ENCODE data around the gene NLRC4.
A peak's percentile ranks its signal among the peaks of the same experiment; 100 is the strongest.
"Not testable (repeated sequence)": the region's sequence is repeated elsewhere in the genome, so short reads cannot be mapped to it uniquely, and the experiment has no call there.

The NLRC4 gene, protein sequence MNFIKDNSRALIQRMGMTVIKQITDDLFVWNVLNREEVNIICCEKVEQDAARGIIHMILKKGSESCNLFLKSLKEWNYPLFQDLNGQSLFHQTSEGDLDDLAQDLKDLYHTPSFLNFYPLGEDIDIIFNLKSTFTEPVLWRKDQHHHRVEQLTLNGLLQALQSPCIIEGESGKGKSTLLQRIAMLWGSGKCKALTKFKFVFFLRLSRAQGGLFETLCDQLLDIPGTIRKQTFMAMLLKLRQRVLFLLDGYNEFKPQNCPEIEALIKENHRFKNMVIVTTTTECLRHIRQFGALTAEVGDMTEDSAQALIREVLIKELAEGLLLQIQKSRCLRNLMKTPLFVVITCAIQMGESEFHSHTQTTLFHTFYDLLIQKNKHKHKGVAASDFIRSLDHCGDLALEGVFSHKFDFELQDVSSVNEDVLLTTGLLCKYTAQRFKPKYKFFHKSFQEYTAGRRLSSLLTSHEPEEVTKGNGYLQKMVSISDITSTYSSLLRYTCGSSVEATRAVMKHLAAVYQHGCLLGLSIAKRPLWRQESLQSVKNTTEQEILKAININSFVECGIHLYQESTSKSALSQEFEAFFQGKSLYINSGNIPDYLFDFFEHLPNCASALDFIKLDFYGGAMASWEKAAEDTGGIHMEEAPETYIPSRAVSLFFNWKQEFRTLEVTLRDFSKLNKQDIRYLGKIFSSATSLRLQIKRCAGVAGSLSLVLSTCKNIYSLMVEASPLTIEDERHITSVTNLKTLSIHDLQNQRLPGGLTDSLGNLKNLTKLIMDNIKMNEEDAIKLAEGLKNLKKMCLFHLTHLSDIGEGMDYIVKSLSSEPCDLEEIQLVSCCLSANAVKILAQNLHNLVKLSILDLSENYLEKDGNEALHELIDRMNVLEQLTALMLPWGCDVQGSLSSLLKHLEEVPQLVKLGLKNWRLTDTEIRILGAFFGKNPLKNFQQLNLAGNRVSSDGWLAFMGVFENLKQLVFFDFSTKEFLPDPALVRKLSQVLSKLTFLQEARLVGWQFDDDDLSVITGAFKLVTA

GRCh38 chr2:32264422-32265105 lies at the start of gene NLRC4:
Gene NLRC4 (minus strand): TSS chr2:32264886. CDS start chr2:32256775, 8,111 bp downstream.
- Mint-ChIP-seq H3K4me1 (ENCODE audit: low read depth) (peaks cover 8% of the 10 kb centered on the region), H3K9me3 (no peaks in the 10 kb centered on the region), H3K36me3 (ENCODE audit: low read depth) (no peaks in the 10 kb centered on the region), H3K27me3 (ENCODE audit: low read depth) (no peaks in the 10 kb centered on the region), H3K27ac (peak within 1 kb of the TSS; percentile 88), H3K4me3 (peak within 1 kb of the TSS; percentile 37)

DNA sequence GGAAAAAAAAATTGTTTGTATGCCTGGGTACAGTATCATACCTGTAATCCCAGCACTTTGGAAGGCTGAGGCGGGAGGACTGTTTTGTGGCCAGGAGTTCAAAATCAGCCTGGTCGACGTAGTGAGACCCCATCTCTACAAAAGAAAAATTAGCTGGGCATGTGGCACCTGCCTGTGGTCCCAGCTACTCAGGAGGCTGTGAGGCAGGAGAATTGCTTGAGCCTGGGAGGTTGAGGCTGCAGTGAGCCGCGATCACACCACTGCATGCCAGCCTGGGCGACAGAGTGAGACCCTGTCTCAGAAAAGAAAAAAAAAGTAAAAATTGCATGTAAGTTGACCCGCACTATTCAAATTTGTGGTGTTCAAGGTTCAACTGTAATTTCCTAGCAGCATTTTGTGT lies 45.9 kb upstream of the NLRC4 start:
- H3K4me3 Mint-ChIP-seq: no peak overlapping the region
- H3K4me1 Mint-ChIP-seq (ENCODE audit: low read depth): no peaks in the 10 kb centered on the region
- no peak overlapping the region for H3K27ac Mint-ChIP-seq
- no peaks in the 10 kb centered on the region for H3K27me3 Mint-ChIP-seq (ENCODE audit: low read depth)
- H3K9me3 Mint-ChIP-seq: no peaks in the 10 kb centered on the region
- H3K36me3 Mint-ChIP-seq (ENCODE audit: low read depth): peaks cover 5% of the 10 kb centered on the region

DNA sequence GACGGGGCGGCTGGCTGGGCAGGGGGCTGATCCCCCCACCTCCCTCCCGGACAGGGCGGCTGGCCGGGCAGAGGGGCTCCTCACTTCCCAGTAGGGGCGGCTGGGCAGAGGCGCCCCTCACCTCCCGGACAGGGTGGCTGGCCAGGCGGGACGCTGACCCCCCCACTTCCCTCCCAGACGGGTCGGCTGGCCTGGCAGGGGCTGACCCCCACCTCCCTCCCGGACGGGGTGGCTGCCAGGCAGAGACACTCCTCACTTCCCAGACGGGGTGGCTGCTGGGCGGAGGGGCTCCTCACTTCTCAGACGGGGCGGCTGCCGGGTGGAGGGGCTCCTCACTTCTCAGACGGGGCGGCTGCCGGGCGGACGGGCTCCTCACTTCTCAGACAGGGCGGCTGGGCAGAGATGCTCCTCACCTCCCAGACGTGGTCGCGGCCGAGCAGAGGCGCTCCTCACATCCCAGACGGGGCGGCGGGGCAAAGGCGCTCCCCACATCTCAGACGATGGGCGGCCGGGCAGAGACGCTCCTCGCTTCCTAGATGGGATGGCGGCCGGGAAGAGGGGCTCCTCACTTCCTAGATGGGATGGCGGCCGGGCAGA lies 29.4 kb upstream of the NLRC4 start:
- not testable (repeated sequence) for H3K9me3 Mint-ChIP-seq; H3K27ac Mint-ChIP-seq; H3K4me3 Mint-ChIP-seq; H3K4me1 Mint-ChIP-seq (ENCODE audit: low read depth); H3K27me3 Mint-ChIP-seq (ENCODE audit: low read depth)
- H3K36me3 Mint-ChIP-seq (ENCODE audit: low read depth): peaks cover 23% of the 10 kb centered on the region

GRCh38 chr2:32293493-32293892 lies 28.8 kb upstream of the NLRC4 start:
- not testable (repeated sequence) for H3K27ac Mint-ChIP-seq; H3K4me1 Mint-ChIP-seq (ENCODE audit: low read depth); H3K27me3 Mint-ChIP-seq (ENCODE audit: low read depth); H3K9me3 Mint-ChIP-seq; H3K4me3 Mint-ChIP-seq
- H3K36me3 Mint-ChIP-seq (ENCODE audit: low read depth): peaks cover 21% of the 10 kb centered on the region

DNA sequence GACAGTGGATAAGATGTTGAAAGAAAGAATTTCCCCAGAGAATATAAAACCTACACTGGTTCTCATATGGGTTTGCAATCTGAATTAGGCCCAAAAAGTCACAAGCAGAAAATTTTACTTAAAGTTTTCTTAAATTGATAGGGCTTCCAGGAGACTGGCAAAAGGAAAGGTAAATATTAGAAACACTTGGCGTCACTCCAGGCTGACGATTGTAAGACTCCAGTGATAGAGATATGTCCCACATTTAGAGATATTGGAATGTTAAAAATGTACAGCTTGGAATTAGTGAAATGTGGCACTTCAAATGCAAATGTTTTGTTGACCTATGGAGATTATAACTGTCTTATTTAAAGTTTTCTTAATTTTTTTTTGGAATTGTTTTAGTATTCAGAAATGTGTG lies 27.1 kb upstream of the NLRC4 start:
- Mint-ChIP-seq H3K4me3 (no peak overlapping the region), H3K27me3 (ENCODE audit: low read depth) (no peaks in the 10 kb centered on the region), H3K4me1 (ENCODE audit: low read depth) (peaks cover 10% of the 10 kb centered on the region), H3K9me3 (no peaks in the 10 kb centered on the region), H3K27ac (no peak overlapping the region), H3K36me3 (ENCODE audit: low read depth) (peaks cover 20% of the 10 kb centered on the region)

DNA sequence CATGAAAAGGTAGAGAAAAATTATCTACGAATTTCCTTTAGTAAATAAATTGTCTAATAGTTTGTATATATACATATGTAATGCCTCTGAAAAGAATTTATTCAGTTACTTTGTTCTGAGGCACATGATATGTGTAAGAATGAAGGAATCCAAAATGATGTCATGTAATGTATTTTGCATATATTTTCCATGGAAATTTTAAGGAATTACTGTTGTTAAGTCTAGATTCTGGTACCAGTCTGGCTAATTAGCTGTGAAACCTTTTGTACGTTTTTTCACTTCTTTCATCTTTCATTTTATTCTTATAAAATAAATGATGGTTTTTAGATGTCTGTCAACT lies 25.3 kb upstream of the NLRC4 start:
- H3K36me3 Mint-ChIP-seq (ENCODE audit: low read depth): peaks cover 12% of the 10 kb centered on the region
- no peak overlapping the region for H3K4me3 Mint-ChIP-seq
- H3K27ac Mint-ChIP-seq: no peak overlapping the region
- H3K27me3 Mint-ChIP-seq (ENCODE audit: low read depth): no peaks in the 10 kb centered on the region
- H3K4me1 Mint-ChIP-seq (ENCODE audit: low read depth): peaks cover 10% of the 10 kb centered on the region
- no peaks in the 10 kb centered on the region for H3K9me3 Mint-ChIP-seq

- peaks cover 15% of the 10 kb centered on the region for H3K4me1 Mint-ChIP-seq (ENCODE audit: low read depth)
- no peak overlapping the region for H3K27ac Mint-ChIP-seq
- H3K9me3 Mint-ChIP-seq: no peaks in the 10 kb centered on the region
- no peaks in the 10 kb centered on the region for H3K27me3 Mint-ChIP-seq (ENCODE audit: low read depth)
- H3K4me3 Mint-ChIP-seq: no peak overlapping the region
- H3K36me3 Mint-ChIP-seq (ENCODE audit: low read depth): peaks cover 17% of the 10 kb centered on the region
Observed at GRCh38 chr2:32289165-32289999, 24.7 kb upstream of the NLRC4 start.

DNA sequence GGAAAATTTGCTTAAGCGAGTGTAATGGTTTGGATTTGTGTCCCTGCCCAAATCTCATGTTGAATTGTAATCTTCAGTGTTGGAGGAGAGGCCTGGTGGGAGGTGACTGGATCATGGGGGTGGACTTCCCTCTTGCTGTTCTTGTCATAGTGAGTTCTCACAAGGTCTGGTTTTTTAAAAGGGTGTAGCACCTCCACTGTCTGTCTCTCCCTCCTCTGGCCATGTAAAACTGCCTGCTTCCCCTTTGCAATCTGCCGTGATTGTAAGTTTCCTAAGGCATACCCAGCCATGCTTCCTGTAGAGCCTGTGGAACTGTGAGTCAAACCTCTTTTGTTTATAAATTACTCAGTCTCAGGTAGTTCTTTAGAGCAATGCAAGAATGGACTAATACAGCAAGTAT lies 19.6 kb upstream of the NLRC4 start:
- Mint-ChIP-seq H3K36me3 (ENCODE audit: low read depth) (peaks cover 25% of the 10 kb centered on the region), H3K27ac (no peak overlapping the region), H3K4me3 (no peak overlapping the region), H3K27me3 (ENCODE audit: low read depth) (no peaks in the 10 kb centered on the region), H3K4me1 (ENCODE audit: low read depth) (peaks cover 21% of the 10 kb centered on the region), H3K9me3 (no peaks in the 10 kb centered on the region)

DNA sequence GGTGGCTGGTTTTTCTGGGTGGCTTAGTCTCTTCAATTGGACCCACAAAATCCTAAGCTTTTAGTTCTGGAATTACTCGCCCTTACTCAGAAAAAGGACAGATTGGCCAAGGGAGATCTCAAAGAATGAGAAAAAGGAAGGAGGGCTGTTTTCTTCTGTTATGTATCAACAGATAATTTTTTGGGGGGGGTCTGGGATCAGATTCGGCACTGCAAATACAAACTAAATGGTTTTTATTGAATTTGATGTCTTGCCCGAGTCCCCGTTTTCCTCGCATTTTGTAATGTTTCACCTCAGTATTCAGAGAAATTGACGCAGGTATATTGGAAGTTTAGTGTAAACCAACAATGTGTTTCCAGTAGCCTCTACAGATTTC lies 13.8 kb upstream of the NLRC4 start:
- Mint-ChIP-seq H3K9me3 (no peaks in the 10 kb centered on the region), H3K36me3 (ENCODE audit: low read depth) (peaks cover 11% of the 10 kb centered on the region), H3K4me1 (ENCODE audit: low read depth) (peaks cover 18% of the 10 kb centered on the region), H3K4me3 (peak overlapping the region; percentile 88), H3K27ac (peak overlapping the region; percentile 68), H3K27me3 (ENCODE audit: low read depth) (peaks cover 4% of the 10 kb centered on the region)

DNA sequence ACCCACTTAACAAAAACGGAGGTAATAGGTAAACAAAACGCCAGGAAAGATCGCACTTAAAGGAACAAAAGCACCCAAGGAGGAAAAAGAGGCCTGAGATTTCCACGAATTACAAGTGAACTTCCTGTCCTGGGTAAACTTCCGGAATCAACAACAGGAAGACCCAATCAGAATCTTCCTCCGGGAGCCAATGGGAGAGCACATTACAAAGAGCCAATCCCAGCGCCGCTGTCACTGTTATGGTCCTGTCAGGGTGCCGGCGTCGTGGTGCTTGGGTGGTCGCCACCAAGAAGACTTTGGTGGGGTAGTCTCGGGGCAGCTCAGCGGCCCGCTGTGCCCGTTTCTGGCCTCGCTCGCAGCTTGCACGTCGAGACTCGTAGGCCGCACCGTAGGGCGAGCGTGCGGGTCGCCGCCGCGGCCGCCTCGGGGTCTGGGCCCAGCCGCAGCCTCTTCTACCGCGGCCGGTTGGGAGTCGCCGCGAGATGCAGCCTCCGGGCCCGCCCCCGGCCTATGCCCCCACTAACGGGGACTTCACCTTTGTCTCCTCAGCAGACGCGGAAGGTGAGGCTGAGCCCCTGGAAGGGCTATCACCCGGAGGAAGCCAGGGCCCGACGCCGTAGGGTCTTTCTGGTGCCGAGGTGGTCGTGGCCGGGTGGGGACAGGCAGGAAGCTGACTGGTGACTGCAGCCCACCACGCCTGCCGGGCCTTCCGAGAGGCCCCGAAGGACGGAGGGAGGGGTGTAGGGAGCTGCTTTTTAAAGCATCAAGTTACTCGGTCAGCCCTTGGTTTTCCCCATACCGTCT lies 13.2 kb upstream of the NLRC4 start, which contains the start of gene YIPF4:
TSS of gene YIPF4 (plus strand) at position 231 of the 804 bp plus-strand sequence. CDS start at position 483, 252 bp downstream.
- no peaks in the 10 kb centered on the region for H3K9me3 Mint-ChIP-seq
- peaks cover 15% of the 10 kb centered on the region for H3K4me1 Mint-ChIP-seq (ENCODE audit: low read depth)
- H3K4me3 Mint-ChIP-seq: peak within 1 kb of the TSS; percentile 88
- H3K27me3 Mint-ChIP-seq (ENCODE audit: low read depth): peaks cover 4% of the 10 kb centered on the region
- peaks cover 8% of the 10 kb centered on the region for H3K36me3 Mint-ChIP-seq (ENCODE audit: low read depth)
- peak within 1 kb of the TSS; percentile 93 for H3K27ac Mint-ChIP-seq

- Mint-ChIP-seq H3K9me3 (no peaks in the 10 kb centered on the region), H3K27ac (peak overlapping the region; percentile 93), H3K4me1 (ENCODE audit: low read depth) (peaks cover 15% of the 10 kb centered on the region), H3K4me3 (peak overlapping the region; percentile 88), H3K36me3 (ENCODE audit: low read depth) (peaks cover 8% of the 10 kb centered on the region), H3K27me3 (ENCODE audit: low read depth) (peaks cover 4% of the 10 kb centered on the region)
Observed at GRCh38 chr2:32277363-32277673, 12.6 kb upstream of the NLRC4 start.

DNA sequence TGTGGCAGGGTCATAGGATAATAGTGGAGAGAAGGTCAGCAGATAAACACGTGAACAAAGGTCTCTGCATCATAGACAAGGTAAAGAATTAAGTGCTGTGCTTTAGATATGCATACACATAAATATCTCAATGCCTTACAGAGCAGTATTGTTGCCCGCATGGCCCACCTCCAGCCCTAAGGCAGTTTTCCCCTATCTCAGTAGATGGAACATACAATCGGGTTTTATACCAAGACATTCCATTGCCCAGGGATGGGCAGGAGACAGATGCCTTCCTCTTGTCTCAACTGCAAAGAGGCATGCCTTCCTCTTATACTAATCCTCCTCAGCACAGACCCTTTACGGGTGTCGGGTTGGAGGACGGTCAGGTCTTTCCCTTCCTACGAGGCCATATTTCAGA lies 11.1 kb upstream of the NLRC4 start:
- H3K4me3 Mint-ChIP-seq; H3K36me3 Mint-ChIP-seq (ENCODE audit: low read depth); H3K27me3 Mint-ChIP-seq (ENCODE audit: low read depth); H3K27ac Mint-ChIP-seq; H3K9me3 Mint-ChIP-seq: not testable (repeated sequence)
- peaks cover 11% of the 10 kb centered on the region for H3K4me1 Mint-ChIP-seq (ENCODE audit: low read depth)

DNA sequence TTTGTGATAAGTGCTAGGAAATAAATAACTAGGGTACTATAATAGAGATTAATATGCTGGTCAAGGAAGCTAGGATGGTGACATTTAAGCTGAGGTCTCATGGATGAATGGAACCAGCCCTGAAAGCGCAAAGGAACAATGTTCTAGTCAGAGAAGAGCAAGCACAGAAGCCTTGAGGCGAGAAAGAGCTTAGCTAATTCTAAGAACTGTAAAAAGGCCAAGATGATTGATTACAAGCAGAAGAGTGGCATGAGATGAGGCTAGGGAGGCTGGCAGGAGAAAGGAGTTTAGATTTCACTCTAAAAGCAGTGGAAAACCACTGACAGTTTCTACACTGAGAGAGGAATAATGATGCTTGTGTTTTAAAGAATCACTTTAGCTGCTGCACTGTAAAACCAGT lies 9.6 kb upstream of the NLRC4 start:
- no peak overlapping the region for H3K4me3 Mint-ChIP-seq
- no peaks in the 10 kb centered on the region for H3K36me3 Mint-ChIP-seq (ENCODE audit: low read depth)
- H3K9me3 Mint-ChIP-seq: no peaks in the 10 kb centered on the region
- H3K4me1 Mint-ChIP-seq (ENCODE audit: low read depth): peaks cover 10% of the 10 kb centered on the region
- no peak overlapping the region for H3K27ac Mint-ChIP-seq
- H3K27me3 Mint-ChIP-seq (ENCODE audit: low read depth): peaks cover 4% of the 10 kb centered on the region

Data from T-helper 1 cell treated with Interleukin-12 subunit alpha and Interleukin-12 subunit beta and Interleukin-4 antibody, amounts not matched to agents 30 μg/mL and 1 μg/mL, for 36 hours (primary cell).